Measurements from ENCODE around the gene YIPF1.

DNA sequence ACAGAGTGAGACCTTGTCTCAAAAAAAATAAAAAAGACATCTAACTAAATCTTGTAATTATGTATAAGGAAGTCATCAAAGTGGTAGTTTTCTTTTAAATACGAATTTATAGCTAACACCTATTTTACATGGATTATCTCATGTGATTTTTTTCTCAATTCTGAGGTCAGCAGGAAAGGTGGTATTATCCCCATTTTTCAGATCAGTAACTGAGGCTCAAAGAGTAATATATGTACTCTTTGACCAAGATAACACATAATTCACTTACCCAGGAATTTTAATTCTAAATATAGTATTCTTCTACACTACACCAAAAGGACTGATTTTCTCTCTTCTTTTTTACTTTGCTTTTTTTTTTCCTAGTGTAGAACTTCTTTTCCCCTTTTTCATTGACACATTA lies 46.8 kb upstream of the YIPF1 start:
- TF ChIP-seq, protein P1, sequence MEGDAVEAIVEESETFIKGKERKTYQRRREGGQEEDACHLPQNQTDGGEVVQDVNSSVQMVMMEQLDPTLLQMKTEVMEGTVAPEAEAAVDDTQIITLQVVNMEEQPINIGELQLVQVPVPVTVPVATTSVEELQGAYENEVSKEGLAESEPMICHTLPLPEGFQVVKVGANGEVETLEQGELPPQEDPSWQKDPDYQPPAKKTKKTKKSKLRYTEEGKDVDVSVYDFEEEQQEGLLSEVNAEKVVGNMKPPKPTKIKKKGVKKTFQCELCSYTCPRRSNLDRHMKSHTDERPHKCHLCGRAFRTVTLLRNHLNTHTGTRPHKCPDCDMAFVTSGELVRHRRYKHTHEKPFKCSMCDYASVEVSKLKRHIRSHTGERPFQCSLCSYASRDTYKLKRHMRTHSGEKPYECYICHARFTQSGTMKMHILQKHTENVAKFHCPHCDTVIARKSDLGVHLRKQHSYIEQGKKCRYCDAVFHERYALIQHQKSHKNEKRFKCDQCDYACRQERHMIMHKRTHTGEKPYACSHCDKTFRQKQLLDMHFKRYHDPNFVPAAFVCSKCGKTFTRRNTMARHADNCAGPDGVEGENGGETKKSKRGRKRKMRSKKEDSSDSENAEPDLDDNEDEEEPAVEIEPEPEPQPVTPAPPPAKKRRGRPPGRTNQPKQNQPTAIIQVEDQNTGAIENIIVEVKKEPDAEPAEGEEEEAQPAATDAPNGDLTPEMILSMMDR (IDR thresholded peaks at IDR 0.05), result no peak
- TF ChIP-seq POLR2AphosphoS5 (IDR thresholded peaks at IDR 0.05), result no peak

All from suprapubic skin (tissue), 3 donors.